ENCODE data around the gene IARS1.

- no peak for TF ChIP-seq PBX3 (IDR thresholded peaks at IDR 0.05)
- TF ChIP-seq NFIC (IDR thresholded peaks at IDR 0.05; ENCODE audit: borderline replicate concordance): no peak
- no peak for TF ChIP-seq SIN3A (IDR thresholded peaks at IDR 0.05; ENCODE audit: borderline replicate concordance, low read depth, low read length)
- no peak for TF ChIP-seq ELF1 (IDR thresholded peaks at IDR 0.05)
- no peak for TF ChIP-seq CTCF (IDR thresholded peaks at IDR 0.05)
- no peak for TF ChIP-seq GATA2 (CRISPR knock-in tag; IDR thresholded peaks at IDR 0.05)
- TF ChIP-seq EP300 (IDR thresholded peaks at IDR 0.05; ENCODE audit: borderline replicate concordance in 1 of 2, low read depth in 1 of 2, low read length in 1 of 2): no peak
- no peak for TF ChIP-seq GABPA (IDR thresholded peaks at IDR 0.05; ENCODE audit: low read depth)
- TF ChIP-seq POLR2AphosphoS5 (IDR thresholded peaks at IDR 0.05; ENCODE audit: low read depth, low read length): no peak
- TF ChIP-seq RCOR1 (IDR thresholded peaks at IDR 0.05; ENCODE audit: low read length): no peak
Measured at GRCh38 chr9:92276331-92277032, 17.0 kb downstream of the IARS1 start.

Measured in SK-N-SH (cell line).